ENCODE results near the gene OPRL1. TPM values are rescaled to one million over a fixed set of nuclear protein-coding genes. Genes with fewer than 3 reads are reported as not detected.

Gene OPRL1
- total RNA-seq, 1 experiment from 2014 or later = 0.59 TPM

- no peak overlapping the region for H3K4me3 ChIP-seq (ENCODE audit: low read depth, low read length)
- Mint-ChIP-seq H3K36me3 (ENCODE audit: insufficient read depth, unreplicated experiment) (no peaks in the 10 kb centered on the region), H3K4me3 (ENCODE audit: unreplicated experiment) (no peak overlapping the region), H3K27me3 (ENCODE audit: insufficient read depth, unreplicated experiment) (peaks cover 8% of the 10 kb centered on the region), H3K9me3 (ENCODE audit: unreplicated experiment) (no peaks in the 10 kb centered on the region), H3K4me1 (ENCODE audit: low read depth, unreplicated experiment) (no peaks in the 10 kb centered on the region), H3K27ac (ENCODE audit: unreplicated experiment) (no peak overlapping the region)
- 0 out of 2 replicates have a peak, but pooled peaks cover 1% of the 10 kb centered on the region for H3K27me3 ChIP-seq (replicated peaks; ENCODE audit: control insufficient read depth, insufficient read depth, low read length)
- intact Hi-C loops (cut with micrococcal nuclease; ENCODE audit: unreplicated experiment) = no loop called here
- peaks cover 9% of the 10 kb centered on the region for H3K9me3 ChIP-seq
- peak in 1 of 2 experiments; percentile 41 for DNase-seq
- CTCF ChIA-PET = interaction anchor here (0.6 kb wide), 1 partner anchor 43 kb away, joined by 6 read pairs; no protein-coding TSS in a partner anchor
- no peaks in the 10 kb centered on the region for H3K36me3 ChIP-seq (ENCODE audit: control insufficient read depth, insufficient read depth, low read length)
- TF ChIP-seq CTCF (IDR thresholded peaks at IDR 0.05; ENCODE audit: insufficient read depth in 1 of 2, low read depth in 1 of 2, low read length in 1 of 2, severe bottlenecking in 1 of 2, unreplicated experiment in 1 of 2) = no peak
- no TSS peak for BruUV-seq (replicated peaks)
- POLR2A ChIA-PET = no interaction called here
- no peaks in the 10 kb centered on the region for H3K4me1 ChIP-seq
Measured at GRCh38 chr20:64129146-64129782, 49.4 kb downstream of the OPRL1 start.

DNA sequence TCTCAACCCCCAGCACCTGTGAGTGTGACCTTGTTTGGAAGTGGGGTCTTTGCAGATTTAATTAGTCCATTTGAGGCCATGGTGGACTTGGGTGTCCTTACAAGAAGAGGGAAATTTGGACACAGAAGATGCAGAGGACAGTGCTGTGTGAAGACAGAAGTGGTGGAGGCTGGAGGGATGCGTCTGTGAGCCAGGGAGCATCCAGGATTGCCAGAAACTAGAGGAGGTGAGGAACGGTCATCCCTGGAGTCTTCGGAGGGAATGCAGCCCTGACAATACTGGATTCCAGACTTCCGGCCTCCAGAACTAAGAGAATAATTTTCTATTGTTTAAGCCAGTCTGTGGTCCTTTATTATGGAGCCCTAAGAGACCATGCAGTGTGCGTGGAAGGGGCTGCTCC is 50.4 kb downstream of the OPRL1 start:
- CTCF ChIA-PET = no interaction called here
- peaks cover 8% of the 10 kb centered on the region for H3K27me3 Mint-ChIP-seq (ENCODE audit: insufficient read depth, unreplicated experiment)

DNA sequence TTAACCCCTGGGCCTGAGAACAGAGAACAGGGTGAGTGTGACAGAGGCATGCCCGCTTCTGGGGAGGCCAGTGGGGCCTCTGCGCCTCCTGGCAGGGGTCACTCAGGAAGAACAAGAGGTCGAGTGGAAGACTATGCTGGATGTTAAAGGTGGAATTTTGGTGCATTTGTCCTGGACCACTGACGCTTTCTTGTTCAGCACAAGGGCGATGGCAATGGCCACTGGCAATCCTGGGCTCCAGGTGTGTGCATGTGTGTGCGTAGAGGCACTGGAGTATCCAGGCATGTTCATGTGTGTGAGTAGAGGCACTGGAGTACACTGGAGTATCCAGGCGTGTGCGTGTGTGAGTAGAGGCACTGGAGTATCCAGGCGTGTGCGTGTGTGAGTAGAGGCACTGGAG is 51.0 kb downstream of the OPRL1 start:
- Mint-ChIP-seq H3K36me3 (ENCODE audit: insufficient read depth, unreplicated experiment) (no peaks in the 10 kb centered on the region), H3K9me3 (ENCODE audit: unreplicated experiment) (no peaks in the 10 kb centered on the region), H3K4me3 (ENCODE audit: unreplicated experiment) (no peak overlapping the region), H3K4me1 (ENCODE audit: low read depth, unreplicated experiment) (no peaks in the 10 kb centered on the region), H3K27ac (ENCODE audit: unreplicated experiment) (no peak overlapping the region), H3K27me3 (ENCODE audit: insufficient read depth, unreplicated experiment) (peaks cover 11% of the 10 kb centered on the region)
- DNase-seq = peak in 1 of 2 experiments; percentile 37
- no peak for TF ChIP-seq CTCF (IDR thresholded peaks at IDR 0.05; ENCODE audit: insufficient read depth in 1 of 2, low read depth in 1 of 2, low read length in 1 of 2, severe bottlenecking in 1 of 2, unreplicated experiment in 1 of 2)
- intact Hi-C loops (cut with micrococcal nuclease; ENCODE audit: unreplicated experiment) = no loop called here
- ChIA-PET CTCF (interaction anchor here (1.0 kb wide), 1 partner anchor 93 kb away, joined by 5 read pairs; no protein-coding TSS in a partner anchor), POLR2A (no interaction called here)
- no peaks in the 10 kb centered on the region for H3K4me1 ChIP-seq
- no peak overlapping the region for H3K4me3 ChIP-seq (ENCODE audit: low read depth, low read length)
- H3K27me3 ChIP-seq (replicated peaks; ENCODE audit: control insufficient read depth, insufficient read depth, low read length) = 0 out of 2 replicates have a peak, but pooled peaks cover 1% of the 10 kb centered on the region
- no TSS peak for BruUV-seq (replicated peaks)
- no peaks in the 10 kb centered on the region for H3K36me3 ChIP-seq (ENCODE audit: control insufficient read depth, insufficient read depth, low read length)
- peaks cover 9% of the 10 kb centered on the region for H3K9me3 ChIP-seq

More for the DNA sequence above, 50.4 kb downstream of the OPRL1 start:
- Histone ChIP-seq H3K9me3 (peaks cover 9% of the 10 kb centered on the region), H3K4me3 (ENCODE audit: low read depth, low read length) (no peak overlapping the region), H3K27me3 (replicated peaks; ENCODE audit: control insufficient read depth, insufficient read depth, low read length) (0 out of 2 replicates have a peak, but pooled peaks cover 1% of the 10 kb centered on the region), H3K4me1 (no peaks in the 10 kb centered on the region), H3K36me3 (ENCODE audit: control insufficient read depth, insufficient read depth, low read length) (no peaks in the 10 kb centered on the region)
- POLR2A ChIA-PET = no interaction called here
- no peak overlapping the region for H3K27ac Mint-ChIP-seq (ENCODE audit: unreplicated experiment)
- no peak for TF ChIP-seq CTCF (IDR thresholded peaks at IDR 0.05; ENCODE audit: insufficient read depth in 1 of 2, low read depth in 1 of 2, low read length in 1 of 2, severe bottlenecking in 1 of 2, unreplicated experiment in 1 of 2)
- H3K9me3 Mint-ChIP-seq (ENCODE audit: unreplicated experiment) = no peaks in the 10 kb centered on the region
- peak in 1 of 2 experiments; percentile 36 for DNase-seq
- intact Hi-C loops (cut with micrococcal nuclease; ENCODE audit: unreplicated experiment) = no loop called here
- no peaks in the 10 kb centered on the region for H3K36me3 Mint-ChIP-seq (ENCODE audit: insufficient read depth, unreplicated experiment)
- H3K4me1 Mint-ChIP-seq (ENCODE audit: low read depth, unreplicated experiment) = no peaks in the 10 kb centered on the region
- BruUV-seq (replicated peaks) = no TSS peak
- H3K4me3 Mint-ChIP-seq (ENCODE audit: unreplicated experiment) = no peak overlapping the region

Data from Caco-2 (cell line).